Thoracic aorta (tissue), 2 donors: Measurements from ENCODE around the gene DCTPP1. TPM values are rescaled to one million over a fixed set of nuclear protein-coding genes. Genes with fewer than 3 reads are reported as not detected.

Experiments
- ATAC-seq: fragments of 150-250 bp; one replicate; pipeline ENCODE4 v1.8.0; 2017; ENCODE audit warnings: low read depth; ENCODE audit not compliant: insufficient number of reproducible peaks, low FRiP score
- DNase-seq: peaks from one replicate; pipeline ENCODE4 v3.0.0-alpha.2; 2020; ENCODE audit warnings: low spot score
- H3K27ac ChIP-seq, 2 donors: fragments of 200-600 bp; sonication (generic); 1 replicate in 1 of 2; 2 replicates in 1 of 2; pipeline ENCODE4 v1.5.1; 2016; ENCODE audit warnings: mild to moderate bottlenecking in 2 of 2, moderate library complexity in 2 of 2
- H3K27me3 ChIP-seq: fragments of 200-600 bp; sonication (generic); replicated peaks from 2 replicates; pipeline ENCODE4 v1.6.0; 2016; ENCODE audit warnings: mild to moderate bottlenecking; ENCODE audit not compliant: insufficient read depth
- H3K36me3 ChIP-seq: fragments of 200-600 bp; sonication (generic); one replicate; pipeline ENCODE4 v1.5.1; 2016
- H3K4me1 ChIP-seq, 2 donors: fragments of 200-600 bp; sonication (generic); 1 replicate in 1 of 2; 2 replicates in 1 of 2; pipeline versions ENCODE4 v1.5.1 to v1.6.0; 2016; ENCODE audit warnings: low read depth in 2 of 2, mild to moderate bottlenecking in 1 of 2; ENCODE audit not compliant: control insufficient read depth in 1 of 2
- H3K4me3 ChIP-seq: fragments of 200-600 bp; sonication (generic); 2 replicates; pipeline ENCODE4 v1.5.1; 2016; ENCODE audit warnings: mild to moderate bottlenecking
- H3K9me3 ChIP-seq: fragments of 200-600 bp; sonication (generic); 2 replicates; pipeline ENCODE4 v1.5.1; 2016
- CTCF ChIP-seq: fragments of 200-600 bp; sonication (generic); IDR thresholded peaks from one replicate; pipeline ENCODE4 v1.5.1; 2019; ENCODE audit warnings: antibody characterized with exemption
- total RNA-seq, 2 donors: library from RNA; depleted of rRNA; stranded (reverse); fragments of >200 nt; gene quantifications; one replicate each; pipeline versions ENCODE4 v1.1.0 to v1.2.3, GENCODE V29; 2016

DCTPP1 gene
- total RNA-seq, 2 donors from 2014 or later = 16.7 to 24.0 TPM

DNA sequence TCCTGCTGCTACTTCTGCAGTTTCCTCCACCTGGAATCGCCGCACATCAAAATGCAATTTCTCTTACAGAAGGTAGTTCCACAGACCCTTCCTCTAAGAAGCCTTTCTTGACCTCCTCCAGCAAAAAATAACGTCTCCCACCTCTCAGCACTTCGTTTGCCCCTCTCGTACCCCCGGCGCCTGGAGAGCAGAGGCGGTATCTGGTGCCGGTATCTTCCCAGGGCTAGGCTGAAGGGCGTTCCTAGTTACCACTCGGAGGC is 482 bp downstream of the DCTPP1 start:
- no peak for TF ChIP-seq CTCF
- Histone ChIP-seq H3K27me3 (no peaks in the 10 kb centered on the region), H3K27ac (peak overlapping the region; percentile 39 to 42), H3K4me3 (peak overlapping the region; percentile 82), H3K9me3 (no peaks in the 10 kb centered on the region), H3K36me3 (no peaks in the 10 kb centered on the region), H3K4me1 (peaks cover 0 to 18% of the 10 kb centered on the region in 2 donors)
- DNase-seq (no peak), ATAC-seq (no peak)

DNA sequence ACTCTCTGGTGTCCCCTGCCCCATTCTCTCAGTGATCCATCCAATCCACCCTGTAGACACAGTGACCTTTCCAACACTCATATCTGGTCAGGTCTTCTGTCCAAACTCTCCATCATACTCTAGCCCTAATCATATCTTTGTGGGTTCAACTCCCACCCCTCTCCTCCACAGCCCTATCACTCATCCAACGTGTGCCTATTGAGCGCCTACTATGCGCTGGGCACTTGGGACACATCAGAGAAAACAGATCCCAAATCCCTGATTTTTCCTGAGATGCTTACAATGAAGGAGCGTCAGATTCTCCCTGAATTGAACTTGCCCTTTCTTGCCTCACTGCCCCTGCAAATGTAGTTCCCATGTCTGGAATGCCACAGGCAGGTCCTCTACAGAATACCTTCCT is 1.8 kb downstream of the DCTPP1 start:
- H3K4me3 ChIP-seq = no peak overlapping the region
- no peaks in the 10 kb centered on the region for H3K9me3 ChIP-seq
- TF ChIP-seq CTCF = no peak
- peaks cover 0 to 18% of the 10 kb centered on the region in 2 donors for H3K4me1 ChIP-seq
- ATAC-seq (no peak), DNase-seq (no peak)
- no peaks in the 10 kb centered on the region for H3K36me3 ChIP-seq
- no peak overlapping the region for H3K27ac ChIP-seq
- no peaks in the 10 kb centered on the region for H3K27me3 ChIP-seq

DNA sequence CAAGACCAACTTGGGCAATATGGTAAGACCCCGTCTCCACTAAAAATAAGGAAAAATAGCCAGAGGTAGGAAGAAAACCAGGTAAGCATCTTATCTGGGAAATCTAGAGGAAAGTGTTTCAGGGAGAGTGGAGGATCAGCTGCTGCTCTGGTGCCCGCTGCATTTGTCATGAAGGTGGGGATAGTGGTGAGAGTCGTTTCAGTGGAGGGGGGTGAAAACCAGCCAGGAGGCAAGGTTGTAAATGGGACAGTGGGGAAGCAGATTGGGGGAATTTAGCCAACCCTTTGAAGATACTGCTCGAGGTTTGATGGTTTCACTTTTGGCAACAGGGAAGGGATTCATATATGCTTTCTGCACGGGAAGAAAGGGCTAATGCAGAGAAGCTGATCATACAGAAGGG is 8.8 kb downstream of the DCTPP1 start:
- H3K27ac ChIP-seq = no peak overlapping the region
- no peak overlapping the region for H3K4me3 ChIP-seq
- no peaks in the 10 kb centered on the region for H3K27me3 ChIP-seq
- peaks cover 4% of the 10 kb centered on the region for H3K36me3 ChIP-seq
- no peaks in the 10 kb centered on the region for H3K9me3 ChIP-seq
- DNase-seq = no peak
- ATAC-seq = no peak
- no peak for TF ChIP-seq CTCF
- H3K4me1 ChIP-seq = peaks cover 4 to 14% of the 10 kb centered on the region in 2 donors

DNA sequence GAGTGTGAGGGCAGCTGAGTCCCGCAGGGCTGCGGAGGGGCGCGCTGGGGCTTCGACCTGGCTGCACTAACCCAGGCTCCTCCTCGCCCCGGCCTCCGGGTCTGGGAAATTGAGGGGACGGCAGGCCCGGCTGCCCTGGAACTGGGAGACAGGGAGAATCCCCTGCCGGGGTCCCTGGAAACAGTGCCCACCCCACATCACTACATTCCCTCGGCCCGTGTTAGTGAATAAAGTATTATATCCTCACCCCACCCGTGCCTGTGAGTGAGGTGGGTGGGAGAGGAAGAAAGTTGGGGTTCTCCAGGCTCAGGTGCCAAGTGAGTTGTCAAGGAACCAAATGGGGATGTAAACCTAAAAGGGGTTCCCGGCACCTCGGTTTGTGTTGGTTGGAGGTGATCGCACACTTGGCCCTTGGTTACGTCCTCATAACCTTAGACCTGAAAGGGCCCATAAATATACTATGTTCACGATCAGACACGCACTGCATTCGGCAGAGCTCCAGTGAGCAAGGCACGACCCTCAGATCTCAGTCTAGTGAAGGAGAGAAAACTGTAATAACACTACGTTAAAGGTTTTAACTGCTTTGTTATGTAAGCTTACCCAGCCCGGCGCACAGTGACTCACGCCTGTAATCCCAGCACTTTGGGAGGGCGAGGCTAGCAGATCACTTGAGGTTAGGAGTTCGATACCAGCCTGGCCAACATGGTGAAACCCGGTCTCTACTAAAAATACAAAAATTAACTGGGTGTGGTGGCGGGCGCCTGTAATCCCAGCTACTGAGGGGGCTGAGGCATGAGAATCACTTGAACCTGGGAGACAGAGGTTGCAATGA is 11.3 kb downstream of the DCTPP1 start:
- H3K4me3 ChIP-seq = peak overlapping the region; percentile 68
- TF ChIP-seq CTCF = no peak
- peak overlapping the region; percentile 27 to 34 for H3K27ac ChIP-seq
- no peaks in the 10 kb centered on the region for H3K27me3 ChIP-seq
- ATAC-seq = no peak
- no peak for DNase-seq
- H3K9me3 ChIP-seq = no peaks in the 10 kb centered on the region
- H3K36me3 ChIP-seq = peaks cover 4% of the 10 kb centered on the region
- H3K4me1 ChIP-seq = peaks cover 4 to 14% of the 10 kb centered on the region in 2 donors

DNA sequence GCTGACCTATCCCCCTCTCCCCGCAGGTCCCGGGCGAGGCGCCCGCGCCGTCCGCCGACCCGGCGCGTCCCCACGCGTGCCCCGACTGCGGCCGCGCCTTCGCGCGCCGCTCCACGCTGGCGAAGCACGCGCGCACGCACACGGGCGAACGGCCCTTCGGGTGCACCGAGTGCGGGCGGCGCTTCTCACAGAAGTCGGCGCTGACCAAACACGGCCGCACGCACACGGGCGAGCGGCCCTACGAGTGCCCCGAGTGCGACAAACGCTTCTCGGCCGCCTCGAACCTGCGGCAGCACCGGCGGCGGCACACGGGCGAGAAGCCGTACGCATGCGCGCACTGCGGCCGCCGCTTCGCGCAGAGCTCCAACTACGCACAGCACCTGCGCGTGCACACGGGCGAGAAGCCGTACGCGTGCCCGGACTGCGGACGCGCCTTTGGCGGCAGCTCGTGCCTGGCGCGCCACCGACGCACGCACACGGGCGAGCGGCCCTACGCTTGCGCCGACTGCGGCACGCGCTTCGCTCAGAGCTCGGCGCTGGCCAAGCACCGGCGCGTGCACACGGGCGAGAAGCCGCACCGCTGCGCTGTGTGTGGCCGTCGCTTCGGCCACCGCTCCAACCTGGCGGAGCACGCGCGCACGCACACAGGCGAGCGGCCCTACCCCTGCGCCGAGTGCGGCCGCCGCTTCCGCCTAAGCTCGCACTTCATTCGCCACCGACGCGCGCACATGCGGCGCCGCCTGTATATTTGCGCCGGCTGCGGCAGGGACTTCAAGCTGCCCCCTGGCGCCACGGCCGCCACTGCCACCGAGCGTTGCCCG is 12.1 kb downstream of the DCTPP1 start:
- Histone ChIP-seq H3K36me3 (peaks cover 4% of the 10 kb centered on the region), H3K27ac (peak overlapping the region; percentile 34 to 49), H3K27me3 (no peaks in the 10 kb centered on the region), H3K4me3 (peak overlapping the region; percentile 68), H3K4me1 (peaks cover 4 to 14% of the 10 kb centered on the region in 2 donors), H3K9me3 (no peaks in the 10 kb centered on the region)
- DNase-seq = peak; percentile 15
- TF ChIP-seq CTCF = peak; percentile 23
- no peak for ATAC-seq
